Suppressor macrophage (primary cell): Measurements from ENCODE around the gene CELSR1.

Experiments
- DNase-seq, 4 experiments: peaks; one replicate each; pipeline ENCODE4 v3.0.0-alpha.2; 2020 to 2022

Gene CELSR1

DNA sequence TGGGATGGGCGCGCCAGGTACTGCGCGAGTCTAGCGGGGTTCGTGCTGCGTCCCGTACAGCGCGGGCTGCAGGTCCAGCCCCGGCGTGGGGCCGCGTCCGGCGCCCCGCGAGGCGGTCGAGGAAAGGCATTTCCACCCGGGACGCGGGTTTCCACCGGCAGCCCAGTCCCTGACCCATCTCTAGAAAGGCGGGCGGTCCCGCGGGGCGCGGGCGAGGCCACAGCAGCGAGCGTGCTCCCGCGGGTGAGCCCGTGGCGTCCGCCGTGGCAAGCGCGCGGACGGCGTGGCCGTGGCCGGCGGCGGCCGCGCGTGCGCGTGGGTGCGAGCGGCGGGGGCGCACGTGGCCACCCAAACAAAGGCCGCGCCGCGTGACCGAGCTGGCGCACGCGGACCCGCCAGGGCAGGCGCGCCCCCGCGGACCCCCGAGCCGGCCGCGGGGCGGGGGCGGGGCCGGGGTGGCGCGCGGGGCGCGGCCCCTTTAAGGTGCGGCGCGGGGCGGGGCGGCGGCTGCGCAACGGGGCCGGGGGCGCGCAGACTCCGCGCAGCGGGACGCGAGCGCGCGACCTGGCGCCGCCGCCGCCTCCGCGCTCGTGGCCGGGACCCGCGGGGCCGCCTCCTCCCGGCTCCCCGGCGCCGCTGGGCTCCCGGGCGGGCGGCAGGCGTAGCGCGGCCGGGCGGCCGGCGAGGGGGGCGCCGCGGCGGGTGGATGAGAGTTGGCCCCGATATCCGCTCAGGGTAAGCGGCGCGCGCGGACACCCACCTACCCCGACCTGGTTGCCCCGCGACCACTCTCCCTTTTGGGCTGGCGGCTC lies 39.3 kb upstream of the CELSR1 start:
- DNase-seq, result peak; percentile 77 to 95 (median 85)

DNA sequence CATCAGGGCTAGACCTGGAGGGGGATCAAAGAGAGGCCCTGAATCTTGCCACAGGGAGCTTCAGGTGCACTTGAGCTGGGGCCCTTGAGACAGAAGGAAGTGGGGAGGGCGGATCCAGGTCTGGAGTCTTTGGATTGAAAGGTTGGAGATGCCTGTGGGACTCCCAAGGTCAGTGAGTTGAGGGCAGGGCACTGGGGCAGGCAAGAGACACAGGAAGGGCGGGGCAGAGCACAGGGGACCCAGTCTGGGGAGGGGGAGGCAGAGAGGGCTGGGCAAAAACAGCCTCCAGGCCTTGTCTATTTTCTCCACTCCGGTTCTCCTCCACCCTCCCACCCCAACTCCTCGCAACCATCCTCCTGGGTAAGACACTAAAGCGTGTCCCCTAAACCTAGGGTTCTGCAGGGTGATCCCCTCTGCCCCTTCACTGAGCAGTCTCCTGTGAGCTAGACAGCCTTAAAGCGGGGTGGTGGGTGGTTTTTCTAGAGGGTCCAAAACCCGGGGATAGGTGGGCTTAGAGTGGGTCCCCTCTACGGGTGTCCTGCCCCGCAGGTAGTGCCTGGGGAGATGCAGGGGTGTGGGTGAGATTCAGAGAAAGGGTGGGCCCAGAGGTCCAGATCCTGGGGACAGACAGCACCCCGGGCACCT lies 38.6 kb upstream of the CELSR1 start:
- DNase-seq, result peak in 1 of 4 experiments; percentile 4

DNA sequence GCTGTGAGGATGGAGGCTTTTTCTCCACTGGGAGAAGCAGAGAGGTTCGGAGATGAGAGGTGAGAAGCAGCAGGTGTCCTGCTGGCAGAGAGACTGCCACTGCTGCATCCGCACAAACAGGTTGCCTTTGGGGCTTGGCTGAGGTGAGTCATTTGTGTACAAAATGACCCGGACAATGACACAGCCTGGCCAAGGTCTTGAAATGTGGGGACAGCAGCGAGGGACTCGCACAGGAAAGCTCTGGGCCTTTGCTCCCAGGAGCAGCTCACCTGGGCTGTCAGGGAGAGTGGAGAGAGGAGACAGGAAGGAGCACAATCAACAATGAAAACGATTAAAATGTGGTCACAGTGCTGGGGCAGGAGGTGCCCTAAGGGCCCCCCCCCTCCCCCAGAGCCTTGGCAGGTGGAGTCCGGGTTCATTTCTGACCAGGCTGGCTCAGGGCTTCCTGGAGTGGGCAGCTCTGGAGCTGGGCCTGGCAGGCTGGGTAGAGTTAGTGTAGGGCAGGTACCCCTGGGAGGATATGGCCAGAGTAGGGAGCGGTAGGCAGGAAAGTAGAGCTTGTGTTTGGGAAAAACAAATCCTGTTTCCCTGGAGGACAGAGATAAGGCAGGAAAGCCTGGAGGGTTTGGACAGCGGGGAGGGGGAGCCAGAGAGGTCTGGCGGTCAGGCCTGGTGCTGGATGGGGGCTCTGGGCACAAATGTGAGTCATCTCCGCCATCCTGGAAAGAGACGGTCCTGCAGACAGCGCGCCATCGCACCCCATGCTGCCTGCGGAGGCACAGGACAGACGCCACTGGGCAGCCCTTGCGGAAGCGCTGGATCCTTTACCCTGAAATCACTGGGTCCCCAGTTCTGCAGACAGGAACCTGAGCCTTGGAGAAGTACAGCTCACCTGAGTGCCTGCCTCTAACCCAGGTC lies 37.8 kb upstream of the CELSR1 start:
- peak in 1 of 4 experiments; percentile 2 for DNase-seq

DNA sequence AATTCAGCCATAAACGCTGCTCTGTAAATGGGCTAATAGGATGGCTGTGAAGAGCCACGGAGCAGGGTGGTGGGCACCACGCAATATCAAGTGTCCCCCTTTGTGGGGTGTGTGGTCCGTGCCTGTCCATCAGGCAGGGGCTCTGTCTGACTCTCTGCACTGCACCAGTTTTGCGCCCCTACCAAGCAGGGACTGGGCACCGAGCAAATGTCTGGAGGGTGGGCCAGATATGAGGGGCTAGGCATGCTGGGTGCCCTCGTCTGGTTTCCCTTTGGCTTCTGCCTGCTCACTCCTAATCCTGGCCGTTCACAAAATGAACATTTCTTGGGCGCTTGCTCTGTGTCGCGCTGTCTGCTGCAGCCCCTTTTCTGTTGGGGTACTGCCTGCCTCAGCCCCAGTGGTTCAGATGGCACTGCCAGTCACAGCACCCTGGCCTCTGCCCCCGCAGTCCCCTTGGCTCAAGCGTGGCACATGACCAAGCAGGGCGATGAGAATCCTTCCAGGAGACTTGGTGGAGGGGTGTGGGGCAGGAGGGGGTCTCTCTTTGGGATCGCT lies 37.1 kb upstream of the CELSR1 start:
- DNase-seq, result peak in 1 of 4 experiments; percentile 1

DNA sequence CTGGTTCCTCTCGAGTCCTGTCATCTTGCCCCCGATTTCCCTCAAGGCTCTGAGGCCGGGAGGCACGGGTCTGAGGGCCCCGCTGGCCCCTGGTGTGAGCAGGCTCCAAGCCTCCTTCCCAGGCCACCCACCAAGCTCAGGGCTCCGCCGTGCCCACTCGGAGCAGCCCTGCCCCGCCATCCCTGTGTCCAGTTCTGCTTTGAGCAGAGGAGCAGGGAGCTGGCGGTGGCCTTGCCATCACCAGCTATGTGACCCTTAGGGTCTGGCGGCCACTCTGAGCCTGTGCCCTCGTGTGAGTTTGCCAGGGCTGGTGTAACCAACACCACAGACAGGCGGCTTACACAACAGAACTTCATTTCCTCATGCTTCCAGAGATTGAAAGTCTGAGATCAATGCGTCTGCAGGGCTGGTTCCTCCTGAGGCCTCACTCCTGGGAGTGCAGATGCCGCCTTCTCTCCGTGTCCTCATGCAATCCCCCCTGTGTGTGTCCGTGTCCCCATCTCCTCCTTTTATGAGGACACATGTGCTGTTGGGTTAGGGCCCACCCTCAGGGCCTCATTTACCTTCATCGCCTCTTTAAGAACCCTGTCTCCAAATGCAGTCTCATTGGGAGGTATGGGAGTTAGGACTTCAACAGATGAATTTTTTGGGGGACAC lies 36.5 kb upstream of the CELSR1 start:
- peak; percentile 72 to 86 (median 85) for DNase-seq

DNA sequence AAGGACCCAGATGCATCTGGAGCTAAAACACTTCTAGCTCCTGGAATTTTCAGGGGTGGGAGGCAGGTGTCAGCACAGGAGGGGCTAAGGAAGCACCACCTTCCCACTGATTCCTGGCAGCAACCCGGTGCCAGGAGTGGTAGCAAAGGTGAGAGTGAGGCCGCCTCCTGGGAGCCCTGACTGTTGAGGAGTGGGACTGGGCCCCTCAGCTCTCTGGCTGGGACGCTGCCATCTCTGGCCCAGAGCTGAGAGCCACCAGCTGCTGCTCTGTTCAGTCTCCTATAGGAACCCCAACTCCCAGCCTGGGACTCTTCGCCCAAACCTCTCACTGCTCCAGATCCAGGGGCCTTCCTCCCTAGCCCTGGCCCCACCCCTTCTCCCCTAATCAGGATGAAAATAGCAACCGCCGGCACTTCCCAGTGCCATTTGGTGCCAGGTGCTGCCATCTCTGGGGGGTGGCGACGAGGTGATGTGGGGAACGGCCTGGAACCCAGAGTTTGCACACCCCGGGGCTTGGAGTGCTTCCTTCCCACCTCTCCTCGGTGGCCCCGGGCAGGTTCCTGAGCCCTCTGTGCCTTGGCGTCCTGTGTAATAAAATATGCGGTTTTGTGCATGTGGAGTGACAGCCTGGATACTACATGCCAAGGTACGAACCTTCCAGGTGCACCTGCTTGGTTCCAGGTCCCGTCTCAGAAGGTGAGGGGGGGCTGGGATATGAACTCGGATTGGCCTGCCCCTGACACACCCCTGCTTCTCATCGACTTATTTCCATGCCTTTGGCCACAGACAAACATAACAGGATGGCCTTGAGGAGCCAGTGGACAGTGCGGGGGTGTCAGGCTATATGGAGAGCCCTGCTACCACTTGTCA lies 35.7 kb upstream of the CELSR1 start:
- DNase-seq, result no peak

DNA sequence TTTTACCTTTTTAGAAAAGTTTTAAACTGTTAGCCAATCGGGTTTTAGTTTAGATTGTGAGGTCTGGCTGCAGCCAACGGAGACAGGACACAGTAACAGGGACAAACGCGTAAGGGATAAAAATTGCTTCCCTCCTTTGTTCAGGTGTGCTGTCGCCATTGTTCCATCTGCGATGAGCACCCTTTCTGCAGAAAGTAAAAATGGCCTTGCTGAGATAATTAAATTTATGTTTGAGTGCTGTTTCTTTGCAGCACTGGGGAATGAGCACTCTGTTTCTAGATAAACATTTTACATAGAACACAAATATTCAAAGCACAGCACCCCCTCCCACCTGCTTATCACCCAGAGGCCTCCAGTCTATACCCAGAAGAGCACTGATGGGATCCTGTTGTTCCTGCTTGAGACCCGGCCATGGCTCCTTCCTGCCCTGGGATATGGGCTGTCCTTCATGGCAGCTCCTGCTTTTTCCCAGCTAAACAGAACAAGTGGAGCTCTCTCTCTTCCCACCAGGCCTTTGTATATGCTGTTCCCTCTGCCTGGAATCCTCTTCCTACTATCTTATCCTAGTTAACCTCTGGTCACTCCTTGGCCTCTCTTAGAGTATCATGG lies 34.3 kb upstream of the CELSR1 start:
- no peak for DNase-seq

DNA sequence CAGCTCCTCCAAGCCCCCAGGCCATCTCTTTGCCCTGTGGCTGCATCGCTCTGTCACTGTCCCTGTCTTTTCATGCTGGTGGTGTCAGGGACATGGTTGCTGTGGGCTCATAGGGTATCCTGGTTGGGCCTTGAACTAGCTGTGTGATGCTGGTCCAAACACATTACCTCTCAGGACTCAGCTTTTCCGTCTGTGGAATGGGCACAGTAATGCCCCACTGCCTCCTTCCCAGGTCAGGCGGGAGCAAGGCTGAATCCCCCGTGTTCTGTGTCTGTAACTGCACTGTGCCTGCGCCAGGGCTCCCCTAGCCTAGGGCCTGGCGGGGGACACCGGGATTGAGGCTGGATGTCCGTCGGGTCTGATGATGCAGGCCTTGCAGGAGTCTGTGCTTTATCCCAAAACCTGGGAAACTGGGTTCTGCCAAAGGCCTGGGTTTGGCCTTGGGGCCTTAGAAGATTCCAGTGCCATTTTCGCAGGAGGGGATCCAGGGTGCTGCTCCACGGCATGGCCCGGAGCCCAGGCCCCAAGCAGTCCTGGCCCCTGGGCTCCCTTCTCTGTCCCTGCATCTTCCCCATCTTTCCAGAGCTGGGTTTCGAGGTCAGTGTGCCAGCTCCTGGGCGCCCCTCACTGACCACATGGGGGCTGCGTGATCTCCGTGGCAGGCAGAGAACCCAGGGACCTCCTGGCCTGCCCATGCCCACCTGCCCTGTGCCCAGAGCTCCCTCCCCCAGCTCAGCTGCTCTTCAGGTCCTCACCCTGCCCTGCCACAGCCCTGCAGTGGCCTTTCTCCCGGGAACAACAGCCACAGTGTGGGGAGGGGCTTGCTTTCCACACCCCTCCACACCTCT lies 32.7 kb upstream of the CELSR1 start:
- DNase-seq, result peak in 1 of 4 experiments; percentile 1

DNA sequence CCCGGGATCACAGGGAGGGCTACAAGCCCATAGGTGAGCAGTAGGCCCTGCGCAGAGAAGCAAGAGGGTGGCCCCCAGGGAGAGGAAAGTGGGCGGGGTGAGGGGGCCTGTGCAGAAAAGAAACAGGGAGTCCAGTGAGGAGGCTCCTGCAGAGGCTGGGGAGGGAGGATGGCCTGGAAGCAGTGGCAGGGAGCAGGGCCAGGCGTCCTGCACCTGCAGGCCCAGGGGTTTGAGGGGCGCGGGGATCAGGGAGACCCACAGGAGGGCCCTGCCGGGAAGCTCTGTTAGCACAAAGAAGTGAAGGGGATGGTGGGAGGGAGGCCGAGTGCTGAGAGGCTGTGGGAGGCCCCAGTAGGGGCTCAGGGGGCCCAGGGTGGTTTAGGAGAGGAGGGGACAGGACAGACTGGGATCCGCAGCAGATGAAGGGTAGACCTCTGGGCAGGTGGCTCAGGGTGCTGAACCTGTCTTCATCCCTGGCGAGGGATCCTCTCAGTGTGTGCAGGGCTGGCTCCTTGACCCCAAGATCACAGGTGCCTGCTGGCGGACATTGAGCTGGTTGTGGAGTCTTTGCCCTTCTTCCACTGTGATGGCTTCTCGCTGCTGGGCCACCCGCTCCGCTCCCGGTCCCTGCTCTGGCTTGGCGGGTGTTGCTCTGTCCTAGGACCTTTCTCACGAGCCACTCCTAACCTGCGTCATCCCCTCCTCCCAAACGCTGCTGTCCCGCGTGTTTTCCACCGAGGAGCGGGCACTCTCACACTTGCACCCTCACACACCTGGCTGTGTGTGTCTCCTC lies 31.8 kb upstream of the CELSR1 start:
- DNase-seq, result peak in 1 of 4 experiments; percentile 3

DNA sequence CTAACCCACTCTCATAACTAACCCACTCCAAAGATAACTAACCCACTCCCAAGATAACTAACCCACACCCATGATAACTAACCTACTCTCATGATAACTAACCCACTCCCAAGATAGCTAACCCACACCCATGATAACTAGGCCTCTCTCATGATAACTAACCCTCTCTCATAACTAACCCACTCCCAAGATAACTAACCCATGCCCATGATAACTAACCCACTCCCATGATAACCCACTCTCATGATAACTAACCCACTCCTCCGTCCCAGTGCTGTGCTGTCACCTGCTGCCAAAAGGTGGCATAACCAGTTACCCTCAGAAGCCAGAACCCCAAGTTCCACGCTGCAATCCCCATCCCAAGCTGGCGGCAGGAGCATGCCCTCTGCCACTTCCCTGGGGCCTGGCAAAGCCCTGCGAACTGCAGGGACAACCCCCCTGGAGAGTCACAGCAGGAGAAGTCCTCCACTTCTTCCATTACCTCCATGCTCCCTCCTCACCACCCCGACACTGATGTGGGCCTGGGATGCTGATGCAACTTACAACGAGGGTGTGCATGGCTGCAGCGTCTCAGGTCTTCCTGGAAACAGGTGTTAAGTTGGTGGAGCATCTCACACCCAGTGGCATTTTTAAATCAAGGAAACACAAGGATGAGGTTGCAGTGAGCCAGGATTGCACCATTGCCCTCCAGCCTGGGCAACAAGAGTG lies 30.8 kb upstream of the CELSR1 start:
- DNase-seq, result no peak

DNA sequence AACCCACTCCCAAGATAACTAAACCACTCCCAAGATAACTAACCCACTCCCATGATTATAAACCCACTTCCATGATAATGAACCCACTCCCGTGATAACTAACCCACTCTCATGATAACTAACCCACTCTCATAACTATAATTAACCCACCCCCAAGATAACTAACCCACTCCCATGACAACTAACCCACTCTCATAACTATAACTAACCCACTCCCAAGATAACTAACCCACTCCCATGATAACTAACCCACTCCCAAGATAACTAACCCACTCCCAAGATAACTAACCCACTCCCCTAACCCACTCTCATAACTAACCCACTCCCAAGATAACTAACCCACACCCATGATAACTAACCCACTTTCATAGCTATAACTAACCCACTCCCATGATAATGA lies 30.1 kb upstream of the CELSR1 start:
- no peak for DNase-seq

DNA sequence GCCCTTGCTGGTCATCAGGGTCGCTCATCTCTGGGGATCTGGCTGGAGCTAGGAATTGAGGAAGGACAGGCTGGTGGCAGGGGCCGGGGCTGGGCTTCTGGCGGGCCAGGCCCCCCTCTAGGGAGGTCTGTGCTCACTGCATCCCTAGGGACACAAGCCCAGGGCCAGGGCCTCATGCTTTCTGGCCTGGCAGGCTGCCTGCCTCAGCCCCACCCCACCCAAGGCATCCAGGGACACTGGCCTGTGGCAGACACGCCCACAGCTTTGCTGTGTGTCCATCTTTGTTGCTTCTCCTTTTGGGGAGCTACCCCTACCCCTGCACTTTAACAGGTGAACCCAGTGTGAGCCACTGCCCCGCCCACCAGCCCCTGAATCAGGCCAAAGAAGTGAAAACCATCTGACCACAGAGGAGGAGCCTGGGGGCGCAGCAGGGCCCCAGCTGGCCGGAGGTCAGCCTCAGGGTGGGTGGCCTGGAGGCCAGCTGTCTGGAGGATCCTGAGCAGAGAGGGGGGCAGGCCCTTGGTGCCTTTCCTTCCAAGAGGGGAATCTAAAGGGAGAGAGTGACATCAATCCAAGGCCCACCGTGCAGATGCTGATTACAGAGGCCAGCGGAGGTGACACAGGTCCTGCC lies 26.8 kb upstream of the CELSR1 start:
- peak in 2 of 4 experiments; percentile 46 to 47 for DNase-seq

DNA sequence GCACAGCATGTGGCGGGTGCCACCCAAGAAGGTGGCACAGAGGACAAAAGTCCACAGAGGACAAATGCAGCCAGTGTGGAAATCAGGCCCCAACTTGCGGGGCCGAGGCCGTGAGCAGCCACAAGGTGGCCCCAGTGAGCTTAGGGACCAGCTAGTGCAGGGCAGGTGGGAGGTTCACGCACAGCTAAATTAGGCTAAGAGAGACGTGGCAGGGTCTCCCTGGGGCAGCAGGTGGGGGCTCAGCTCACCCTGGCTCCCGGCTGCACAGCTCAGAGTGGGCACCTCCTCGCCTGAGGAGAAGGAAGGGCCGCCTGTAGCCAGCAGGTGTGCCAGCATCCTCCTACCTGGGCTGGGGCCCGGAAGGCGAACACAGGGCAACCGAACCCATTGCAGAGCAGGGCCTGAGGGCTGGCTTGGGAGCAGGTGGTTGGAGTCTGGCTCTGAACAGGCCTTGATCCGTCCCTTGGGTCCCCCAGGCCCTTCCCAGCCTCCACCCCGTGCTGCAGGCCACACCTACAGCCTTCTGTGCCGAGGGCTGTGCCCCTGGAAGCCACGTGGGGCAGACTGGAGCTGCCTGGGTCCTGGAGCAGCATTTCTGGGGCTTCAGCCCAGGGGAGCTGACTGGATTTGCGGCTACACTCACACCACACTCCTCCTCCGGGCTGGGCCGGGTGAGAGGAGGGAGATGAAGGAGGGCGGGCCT lies 26.1 kb upstream of the CELSR1 start:
- DNase-seq, result peak; percentile 80 to 89 (median 86)

DNA sequence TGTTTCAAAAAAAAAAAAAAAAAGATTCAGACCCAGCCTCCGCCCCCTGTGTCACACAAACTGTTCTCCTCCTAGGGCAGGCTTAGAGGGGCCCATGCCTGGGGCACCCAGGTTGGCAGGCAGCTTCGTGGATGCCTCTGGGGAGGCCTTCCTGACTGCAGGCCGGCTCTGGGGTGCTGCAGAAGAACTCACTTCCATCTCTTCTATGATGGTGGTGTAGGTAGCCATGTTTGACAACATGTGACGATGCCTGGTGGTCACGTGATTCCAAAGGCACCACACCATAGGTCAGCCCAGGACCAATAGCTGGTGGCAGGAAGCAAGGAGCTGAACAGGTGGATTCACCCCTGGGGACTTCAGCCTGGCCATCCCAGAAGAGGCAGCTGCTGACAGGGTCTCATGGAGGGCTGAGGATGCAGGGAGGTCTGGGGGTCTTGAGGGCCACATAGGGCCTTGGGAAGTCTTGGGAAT lies 24.1 kb upstream of the CELSR1 start:
- DNase-seq, result peak in 3 of 4 experiments; percentile 50 to 68 (median 63)

DNA sequence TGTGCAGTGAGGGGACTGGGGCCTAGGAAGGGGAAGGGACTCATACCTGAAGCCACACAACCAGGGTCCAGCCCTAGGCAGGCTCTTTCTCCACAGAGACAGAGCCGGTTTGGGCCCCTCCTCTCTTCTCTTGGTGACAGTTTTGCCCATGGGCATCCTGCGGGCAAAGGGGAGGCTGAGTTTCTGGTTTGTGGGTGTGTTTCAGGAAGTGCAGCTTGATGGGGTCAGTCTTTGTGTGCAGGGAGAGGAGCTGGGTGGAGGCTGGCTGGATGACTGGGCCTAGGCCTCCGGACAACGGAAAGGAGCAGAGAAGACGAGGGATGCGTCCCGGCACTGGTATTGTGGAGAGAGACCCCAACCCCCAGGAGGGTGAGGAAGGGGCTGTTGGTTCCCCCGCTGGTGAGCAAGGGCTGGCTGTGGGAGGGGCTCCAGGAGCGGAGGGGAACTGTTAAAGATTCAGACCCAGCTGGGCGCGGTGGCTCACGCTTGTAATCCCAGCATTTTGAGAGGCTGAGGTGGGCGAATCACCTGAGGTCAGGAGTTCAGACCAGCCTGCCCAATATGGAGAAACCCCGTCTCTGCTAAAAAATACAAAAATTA lies 23.4 kb upstream of the CELSR1 start:
- DNase-seq, result peak in 2 of 4 experiments; percentile 52 to 55

DNA sequence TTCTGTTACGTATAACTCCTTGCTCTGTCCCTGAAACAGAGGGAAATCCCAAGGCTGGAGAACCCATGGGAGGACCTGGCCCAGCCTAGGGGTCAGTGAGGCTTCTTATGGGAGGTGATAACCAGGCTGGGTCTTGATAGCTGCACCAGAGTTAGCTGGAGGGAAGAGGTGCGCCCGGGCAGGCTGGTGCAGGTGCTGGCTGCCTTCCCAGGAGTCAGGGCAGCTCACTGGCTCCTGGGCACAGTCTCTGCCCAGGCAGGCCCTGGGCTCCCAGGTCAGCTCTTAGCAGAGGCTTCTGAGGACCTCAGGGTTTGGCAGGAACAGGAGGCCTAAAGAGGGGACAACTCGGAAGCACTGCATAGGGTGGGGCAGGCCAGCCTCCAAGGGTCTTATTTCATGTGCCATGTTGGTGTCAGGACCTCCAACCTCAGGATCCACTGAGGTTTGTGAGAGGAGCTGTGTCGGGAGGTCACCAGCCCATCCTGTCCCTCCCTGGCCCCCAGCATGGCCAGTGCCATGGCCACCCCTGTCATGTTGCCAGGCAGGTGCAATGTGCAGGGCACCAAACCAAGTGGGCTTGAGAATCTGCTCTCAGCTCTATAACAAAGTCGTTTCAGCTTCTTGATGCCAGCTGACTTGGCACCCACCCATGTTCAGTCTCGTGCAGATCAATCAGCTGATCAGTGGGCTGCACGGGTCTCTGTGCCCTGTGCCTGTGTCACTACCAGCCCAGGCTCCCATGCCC lies 20.5 kb upstream of the CELSR1 start:
- no peak for DNase-seq
